SHP77 (cell line): ENCODE data around the gene DIP2C.
"Not testable (repeated sequence)": the region's sequence is repeated elsewhere in the genome, so short reads cannot be mapped to it uniquely, and the experiment has no call there.

ENCODE experiments used
- DNase-seq, 2 experiments: peaks; one replicate each; lab custom pipeline; 2025; lab: John Stamatoyannopoulos, UW

DIP2C gene

GRCh38 chr10:535952-536351, 153.5 kb downstream of the DIP2C start:
- no peak for DNase-seq

GRCh38 chr10:535051-535450, 154.4 kb downstream of the DIP2C start:
- DNase-seq = no peak

- DNase-seq = no peak
Observed at GRCh38 chr10:534047-534566, 155.4 kb downstream of the DIP2C start.

GRCh38 chr10:533611-534010, 155.9 kb downstream of the DIP2C start:
- no peak for DNase-seq

- no peak for DNase-seq
Observed at GRCh38 chr10:533186-533585, 156.3 kb downstream of the DIP2C start.

- DNase-seq = not testable (repeated sequence)
Observed at GRCh38 chr10:532331-532730, 157.1 kb downstream of the DIP2C start.

- DNase-seq = no peak
Observed at GRCh38 chr10:531541-531940, 157.9 kb downstream of the DIP2C start.

- DNase-seq = no peak
Observed at GRCh38 chr10:530717-531116, 158.8 kb downstream of the DIP2C start.

- no peak for DNase-seq
Observed at GRCh38 chr10:529468-530230, 159.8 kb downstream of the DIP2C start.

GRCh38 chr10:528173-529165, 161.0 kb downstream of the DIP2C start:
- no peak for DNase-seq

GRCh38 chr10:527416-527815, 162.1 kb downstream of the DIP2C start:
- DNase-seq = no peak

- no peak for DNase-seq
Observed at GRCh38 chr10:526651-527312, 162.7 kb downstream of the DIP2C start.

- no peak for DNase-seq
Observed at GRCh38 chr10:525565-526315, 163.7 kb downstream of the DIP2C start.

- DNase-seq = no peak
Observed at GRCh38 chr10:523925-524324, 165.5 kb downstream of the DIP2C start.

- DNase-seq = no peak
Observed at GRCh38 chr10:522350-522749, 167.1 kb downstream of the DIP2C start.

GRCh38 chr10:521261-522250, 167.9 kb downstream of the DIP2C start:
- no peak for DNase-seq

- DNase-seq = no peak
Observed at GRCh38 chr10:520402-520787, 169.1 kb downstream of the DIP2C start.

- DNase-seq = no peak
Observed at GRCh38 chr10:519716-520401, 169.6 kb downstream of the DIP2C start.

GRCh38 chr10:519055-519715, 170.3 kb downstream of the DIP2C start:
- DNase-seq = no peak
